HEK293T (cell line): ENCODE results near the gene NFKBIE.

Experiments used
- BHLHE40 ChIP-seq: fragments of 450-650 bp; IDR thresholded peaks from 2 replicates; pipeline ENCODE4 v1.6.1; 2016; ENCODE audit warnings: mild to moderate bottlenecking, moderate library complexity, borderline replicate concordance
- CTBP1 ChIP-seq: fragments of 450-650 bp; IDR thresholded peaks from 2 replicates; pipeline ENCODE4 v1.6.1; 2016; ENCODE audit warnings: borderline replicate concordance
- ELF4 ChIP-seq: fragments of 450-650 bp; IDR thresholded peaks from 2 replicates; pipeline ENCODE4 v1.6.1; 2017; ENCODE audit warnings: antibody characterized with exemption
- FOXA1 ChIP-seq: fragments of 450-650 bp; IDR thresholded peaks from 2 replicates; pipeline ENCODE4 v1.6.1; 2016; ENCODE audit warnings: mild to moderate bottlenecking
- FOXK2 ChIP-seq: fragments of 450-650 bp; IDR thresholded peaks from 2 replicates; pipeline ENCODE4 v1.6.1; 2016; ENCODE audit warnings: mild to moderate bottlenecking
- FOXM1 ChIP-seq: fragments of 450-650 bp; IDR thresholded peaks from 2 replicates; pipeline ENCODE4 v1.6.1; 2017; ENCODE audit warnings: mild to moderate bottlenecking, borderline replicate concordance
- HDGF ChIP-seq: fragments of 450-650 bp; IDR thresholded peaks from 2 replicates; pipeline ENCODE4 v1.6.1; 2017; ENCODE audit warnings: antibody characterized with exemption, borderline replicate concordance
- L3MBTL2 ChIP-seq: fragments of 450-650 bp; conservative IDR thresholded peaks from 2 replicates; pipeline ENCODE4 v1.6.1; 2016; ENCODE audit warnings: mild to moderate bottlenecking
- LEF1 ChIP-seq: fragments of 450-650 bp; IDR thresholded peaks from 2 replicates; pipeline ENCODE4 v1.6.1; 2017; ENCODE audit warnings: mild to moderate bottlenecking, borderline replicate concordance
- NFRKB ChIP-seq: fragments of 450-650 bp; IDR thresholded peaks from 2 replicates; pipeline ENCODE4 v1.6.1; 2016; ENCODE audit warnings: mild to moderate bottlenecking, moderate library complexity
- SP1 ChIP-seq: fragments of 450-650 bp; IDR thresholded peaks from 2 replicates; pipeline ENCODE4 v1.6.1; 2017
- SUZ12 ChIP-seq: fragments of 450-650 bp; IDR thresholded peaks from 2 replicates; pipeline ENCODE4 v1.6.1; 2016; ENCODE audit warnings: mild to moderate bottlenecking
- TARDBP ChIP-seq: fragments of 450-650 bp; IDR thresholded peaks from 2 replicates; pipeline ENCODE4 v1.6.1; 2016
- ZNF384 ChIP-seq: fragments of 450-650 bp; IDR thresholded peaks from 2 replicates; pipeline ENCODE4 v1.6.1; 2016

DNA sequence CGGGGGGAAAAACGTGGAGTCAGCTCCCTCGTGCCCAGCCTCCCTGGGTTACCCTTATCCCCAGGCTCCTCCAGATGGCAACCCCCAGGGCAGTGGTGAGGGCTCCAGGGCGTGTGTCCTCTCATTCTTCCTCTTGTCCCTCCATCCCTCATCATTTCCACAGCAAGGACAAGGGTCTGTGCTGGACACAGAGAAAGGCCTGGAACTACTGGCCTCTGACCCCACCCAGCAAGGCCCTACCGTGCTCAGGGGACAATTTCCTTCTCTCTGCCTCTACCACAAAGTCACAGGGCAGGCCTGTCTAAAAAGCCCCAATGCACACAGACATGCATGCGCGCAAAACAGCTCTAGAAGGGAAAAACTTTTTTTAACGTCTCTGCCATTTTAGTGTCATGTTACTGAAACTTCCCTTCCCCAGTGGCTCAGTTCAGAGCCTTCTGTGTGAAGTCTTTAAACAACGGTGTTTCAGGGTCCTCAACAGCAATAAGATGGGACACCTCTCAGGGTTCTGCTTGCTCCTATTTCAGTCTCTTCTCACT, 7.0 kb downstream of the NFKBIE start:
- TF ChIP-seq NFRKB, result no peak
- no peak for TF ChIP-seq CTBP1
- TF ChIP-seq LEF1, result no peak
- no peak for TF ChIP-seq L3MBTL2
- no peak for TF ChIP-seq HDGF
- no peak for TF ChIP-seq FOXA1
- no peak for TF ChIP-seq SUZ12
- no peak for TF ChIP-seq TARDBP
- no peak for TF ChIP-seq BHLHE40
- TF ChIP-seq SP1, result no peak
- TF ChIP-seq ELF4, result no peak
- no peak for TF ChIP-seq FOXK2
- no peak for TF ChIP-seq ZNF384
- no peak for TF ChIP-seq FOXM1
